ENCODE results near the gene SHOC1. TPM values are rescaled to one million over a fixed set of nuclear protein-coding genes. Genes with fewer than 3 reads are reported as not detected.

The SHOC1 gene
- not detected in 2 replicates for total RNA-seq (2014; rRNA removed; shearing (Covaris generic); ENCODE audit: low replicate concordance)

- H3K36me3 ChIP-seq (ENCODE audit: insufficient read depth, low read length): no peaks in the 10 kb centered on the region
- H4K20me1 ChIP-seq (ENCODE audit: insufficient read depth, low read depth, low read length): no peaks in the 10 kb centered on the region
- no peak within 1 kb of the TSS for H3K27ac ChIP-seq (ENCODE audit: low read length)
- H2AFZ ChIP-seq (ENCODE audit: low read length): no peak within 1 kb of the TSS
- H3K9me2 ChIP-seq (replicated peaks; ENCODE audit: insufficient read depth, low read length): no peaks in the 10 kb centered on the region
- DNase-seq: no peak
- no peaks in the 10 kb centered on the region for H3K4me1 ChIP-seq (ENCODE audit: low read length)
- H3K27me3 ChIP-seq (ENCODE audit: low read length): no peaks in the 10 kb centered on the region
- no peaks in the 10 kb centered on the region for H3K9me3 ChIP-seq (ENCODE audit: low read length)
- H3K4me3 ChIP-seq (ENCODE audit: low read length): no peak within 1 kb of the TSS
- H3K9ac ChIP-seq (ENCODE audit: low read length): no peak within 1 kb of the TSS
- H3K4me2 ChIP-seq (ENCODE audit: low read depth, low read length, poor library complexity, severe bottlenecking): no peak within 1 kb of the TSS
- no peaks in the 10 kb centered on the region for H3K79me2 ChIP-seq (ENCODE audit: low read length)
Measured at GRCh38 chr9:111794835-111795556, at the start of gene SHOC1. Gene SHOC1, minus strand, starts transcription at chr9:111794937. Its CDS starts 3,519 bp downstream, at chr9:111791418.

- no peak overlapping the region for H3K4me2 ChIP-seq (ENCODE audit: low read depth, low read length, poor library complexity, severe bottlenecking)
- no peaks in the 10 kb centered on the region for H3K79me2 ChIP-seq (ENCODE audit: low read length)
- H4K20me1 ChIP-seq (ENCODE audit: insufficient read depth, low read depth, low read length): no peaks in the 10 kb centered on the region
- H3K36me3 ChIP-seq (ENCODE audit: insufficient read depth, low read length): no peaks in the 10 kb centered on the region
- H3K27ac ChIP-seq (ENCODE audit: low read length): no peak overlapping the region
- H3K9me3 ChIP-seq (ENCODE audit: low read length): no peaks in the 10 kb centered on the region
- no peaks in the 10 kb centered on the region for H3K9me2 ChIP-seq (replicated peaks; ENCODE audit: insufficient read depth, low read length)
- DNase-seq: no peak
- H3K4me1 ChIP-seq (ENCODE audit: low read length): no peaks in the 10 kb centered on the region
- no peak overlapping the region for H3K9ac ChIP-seq (ENCODE audit: low read length)
- no peaks in the 10 kb centered on the region for H3K27me3 ChIP-seq (ENCODE audit: low read length)
- H3K4me3 ChIP-seq (ENCODE audit: low read length): no peak overlapping the region
- no peak overlapping the region for H2AFZ ChIP-seq (ENCODE audit: low read length)
Measured at GRCh38 chr9:111843971-111844370, 49.2 kb upstream of the SHOC1 start.

DNA sequence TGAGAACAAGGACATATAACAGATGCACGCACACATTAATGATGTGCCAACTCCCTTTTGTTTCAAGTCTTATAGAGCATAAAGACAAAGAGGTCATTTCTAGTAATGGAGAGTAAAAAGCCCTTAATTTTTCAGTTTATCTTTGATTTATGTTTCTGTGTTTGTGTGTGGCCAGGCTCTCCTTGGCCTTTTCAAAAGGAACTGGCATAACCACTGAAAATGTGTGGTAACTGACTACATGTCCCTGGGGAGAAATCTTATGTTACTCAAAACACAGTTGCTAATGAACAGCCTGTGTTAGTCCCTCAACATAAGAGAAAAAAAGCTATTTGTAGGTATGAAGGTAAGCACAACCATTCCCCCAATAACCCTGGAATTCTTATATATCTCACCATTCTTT, 47.6 kb upstream of the SHOC1 start:
- Histone ChIP-seq H2AFZ (ENCODE audit: low read length) (no peak overlapping the region), H4K20me1 (ENCODE audit: insufficient read depth, low read depth, low read length) (no peaks in the 10 kb centered on the region), H3K4me1 (ENCODE audit: low read length) (no peaks in the 10 kb centered on the region), H3K9me2 (replicated peaks; ENCODE audit: insufficient read depth, low read length) (no peaks in the 10 kb centered on the region), H3K9me3 (ENCODE audit: low read length) (no peaks in the 10 kb centered on the region), H3K9ac (ENCODE audit: low read length) (no peak overlapping the region), H3K36me3 (ENCODE audit: insufficient read depth, low read length) (no peaks in the 10 kb centered on the region), H3K27me3 (ENCODE audit: low read length) (no peaks in the 10 kb centered on the region), H3K79me2 (ENCODE audit: low read length) (no peaks in the 10 kb centered on the region), H3K4me2 (ENCODE audit: low read depth, low read length, poor library complexity, severe bottlenecking) (no peak overlapping the region), H3K27ac (ENCODE audit: low read length) (no peak overlapping the region), H3K4me3 (ENCODE audit: low read length) (no peak overlapping the region)
- no peak for DNase-seq

- no peaks in the 10 kb centered on the region for H3K27me3 ChIP-seq (ENCODE audit: low read length)
- DNase-seq: no peak
- no peaks in the 10 kb centered on the region for H3K36me3 ChIP-seq (ENCODE audit: insufficient read depth, low read length)
- no peak overlapping the region for H3K9ac ChIP-seq (ENCODE audit: low read length)
- no peak overlapping the region for H2AFZ ChIP-seq (ENCODE audit: low read length)
- no peak overlapping the region for H3K4me2 ChIP-seq (ENCODE audit: low read depth, low read length, poor library complexity, severe bottlenecking)
- H4K20me1 ChIP-seq (ENCODE audit: insufficient read depth, low read depth, low read length): no peaks in the 10 kb centered on the region
- H3K79me2 ChIP-seq (ENCODE audit: low read length): no peaks in the 10 kb centered on the region
- no peaks in the 10 kb centered on the region for H3K9me3 ChIP-seq (ENCODE audit: low read length)
- H3K4me3 ChIP-seq (ENCODE audit: low read length): no peak overlapping the region
- no peaks in the 10 kb centered on the region for H3K4me1 ChIP-seq (ENCODE audit: low read length)
- H3K27ac ChIP-seq (ENCODE audit: low read length): no peak overlapping the region
- no peaks in the 10 kb centered on the region for H3K9me2 ChIP-seq (replicated peaks; ENCODE audit: insufficient read depth, low read length)
Measured at GRCh38 chr9:111840442-111840841, 45.7 kb upstream of the SHOC1 start.

DNA sequence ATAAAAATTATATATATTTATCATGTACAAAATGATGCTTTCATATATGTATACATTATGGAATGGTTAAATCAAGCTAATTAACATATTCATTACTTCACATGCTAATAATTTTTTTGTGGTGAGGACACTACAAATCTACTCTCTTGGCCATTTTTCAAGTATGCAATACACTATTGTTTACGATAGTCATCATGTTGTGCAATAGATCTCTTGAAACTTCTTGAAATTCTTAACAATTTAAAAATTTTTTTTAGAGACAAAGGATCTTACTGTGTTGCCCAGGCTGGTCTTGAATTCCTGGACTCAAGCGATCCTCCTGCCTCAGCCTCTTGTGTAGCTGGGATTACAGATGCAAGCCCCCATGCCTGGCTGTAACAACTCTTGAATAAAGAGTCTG, 45.2 kb upstream of the SHOC1 start:
- no peak for DNase-seq
- Histone ChIP-seq H3K36me3 (ENCODE audit: insufficient read depth, low read length) (no peaks in the 10 kb centered on the region), H2AFZ (ENCODE audit: low read length) (no peak overlapping the region), H3K9me3 (ENCODE audit: low read length) (no peaks in the 10 kb centered on the region), H3K4me2 (ENCODE audit: low read depth, low read length, poor library complexity, severe bottlenecking) (no peak overlapping the region), H3K79me2 (ENCODE audit: low read length) (no peaks in the 10 kb centered on the region), H3K27ac (ENCODE audit: low read length) (no peak overlapping the region), H3K27me3 (ENCODE audit: low read length) (no peaks in the 10 kb centered on the region), H4K20me1 (ENCODE audit: insufficient read depth, low read depth, low read length) (no peaks in the 10 kb centered on the region), H3K9me2 (replicated peaks; ENCODE audit: insufficient read depth, low read length) (no peaks in the 10 kb centered on the region), H3K4me1 (ENCODE audit: low read length) (no peaks in the 10 kb centered on the region), H3K9ac (ENCODE audit: low read length) (no peak overlapping the region), H3K4me3 (ENCODE audit: low read length) (no peak overlapping the region)

GRCh38 chr9:111839387-111839786, 44.6 kb upstream of the SHOC1 start:
- no peak overlapping the region for H3K4me2 ChIP-seq (ENCODE audit: low read depth, low read length, poor library complexity, severe bottlenecking)
- H3K9me3 ChIP-seq (ENCODE audit: low read length): no peaks in the 10 kb centered on the region
- no peak overlapping the region for H3K27ac ChIP-seq (ENCODE audit: low read length)
- no peaks in the 10 kb centered on the region for H3K27me3 ChIP-seq (ENCODE audit: low read length)
- H3K79me2 ChIP-seq (ENCODE audit: low read length): no peaks in the 10 kb centered on the region
- H4K20me1 ChIP-seq (ENCODE audit: insufficient read depth, low read depth, low read length): no peaks in the 10 kb centered on the region
- H3K4me1 ChIP-seq (ENCODE audit: low read length): no peaks in the 10 kb centered on the region
- no peak overlapping the region for H2AFZ ChIP-seq (ENCODE audit: low read length)
- H3K9ac ChIP-seq (ENCODE audit: low read length): no peak overlapping the region
- no peak overlapping the region for H3K4me3 ChIP-seq (ENCODE audit: low read length)
- DNase-seq: no peak
- no peaks in the 10 kb centered on the region for H3K9me2 ChIP-seq (replicated peaks; ENCODE audit: insufficient read depth, low read length)
- H3K36me3 ChIP-seq (ENCODE audit: insufficient read depth, low read length): no peaks in the 10 kb centered on the region

GRCh38 chr9:111838439-111838838, 43.7 kb upstream of the SHOC1 start:
- H4K20me1 ChIP-seq (ENCODE audit: insufficient read depth, low read depth, low read length): no peaks in the 10 kb centered on the region
- no peaks in the 10 kb centered on the region for H3K9me2 ChIP-seq (replicated peaks; ENCODE audit: insufficient read depth, low read length)
- H3K27me3 ChIP-seq (ENCODE audit: low read length): no peaks in the 10 kb centered on the region
- H2AFZ ChIP-seq (ENCODE audit: low read length): no peak overlapping the region
- H3K36me3 ChIP-seq (ENCODE audit: insufficient read depth, low read length): no peaks in the 10 kb centered on the region
- no peak overlapping the region for H3K27ac ChIP-seq (ENCODE audit: low read length)
- no peaks in the 10 kb centered on the region for H3K9me3 ChIP-seq (ENCODE audit: low read length)
- H3K4me2 ChIP-seq (ENCODE audit: low read depth, low read length, poor library complexity, severe bottlenecking): no peak overlapping the region
- no peak overlapping the region for H3K9ac ChIP-seq (ENCODE audit: low read length)
- DNase-seq: no peak
- H3K4me1 ChIP-seq (ENCODE audit: low read length): no peaks in the 10 kb centered on the region
- H3K4me3 ChIP-seq (ENCODE audit: low read length): no peak overlapping the region
- no peaks in the 10 kb centered on the region for H3K79me2 ChIP-seq (ENCODE audit: low read length)

DNA sequence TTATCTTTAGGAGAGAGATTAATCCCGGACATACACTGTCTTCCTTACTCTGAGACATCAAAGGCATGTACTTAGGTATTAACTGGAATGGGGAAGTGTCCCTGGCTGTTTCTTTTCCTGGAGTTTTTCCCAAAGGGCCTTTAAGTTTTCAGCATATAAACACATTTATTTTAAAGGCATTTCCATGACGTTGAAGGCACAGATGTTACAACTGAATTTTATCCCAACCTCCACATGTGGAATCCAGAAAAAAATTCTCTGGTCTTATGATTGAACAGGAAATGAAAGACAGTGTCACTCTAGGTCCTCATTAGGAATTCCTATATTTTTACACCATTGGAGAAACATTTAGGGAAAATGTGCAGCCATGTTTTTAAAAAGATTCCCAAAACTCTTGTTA, 41.6 kb upstream of the SHOC1 start:
- Histone ChIP-seq H4K20me1 (ENCODE audit: insufficient read depth, low read depth, low read length) (no peaks in the 10 kb centered on the region), H3K36me3 (ENCODE audit: insufficient read depth, low read length) (no peaks in the 10 kb centered on the region), H3K27ac (ENCODE audit: low read length) (no peak overlapping the region), H3K4me3 (ENCODE audit: low read length) (no peak overlapping the region), H3K4me1 (ENCODE audit: low read length) (no peaks in the 10 kb centered on the region), H3K79me2 (ENCODE audit: low read length) (no peaks in the 10 kb centered on the region), H3K9me2 (replicated peaks; ENCODE audit: insufficient read depth, low read length) (no peaks in the 10 kb centered on the region), H3K9ac (ENCODE audit: low read length) (no peak overlapping the region), H2AFZ (ENCODE audit: low read length) (no peak overlapping the region), H3K27me3 (ENCODE audit: low read length) (no peaks in the 10 kb centered on the region), H3K9me3 (ENCODE audit: low read length) (no peaks in the 10 kb centered on the region), H3K4me2 (ENCODE audit: low read depth, low read length, poor library complexity, severe bottlenecking) (no peak overlapping the region)
- DNase-seq: no peak

Measured in Karpas-422 (cell line).